Measurements from ENCODE around the gene GAL3ST1. TPM values are rescaled to one million over a fixed set of nuclear protein-coding genes. Genes with fewer than 3 reads are reported as not detected.

GAL3ST1 gene
- polyA plus RNA-seq, 1 donor (not counting 4 experiments of a cell fraction or from before 2014, with no cell fraction given), result not detected

DNA sequence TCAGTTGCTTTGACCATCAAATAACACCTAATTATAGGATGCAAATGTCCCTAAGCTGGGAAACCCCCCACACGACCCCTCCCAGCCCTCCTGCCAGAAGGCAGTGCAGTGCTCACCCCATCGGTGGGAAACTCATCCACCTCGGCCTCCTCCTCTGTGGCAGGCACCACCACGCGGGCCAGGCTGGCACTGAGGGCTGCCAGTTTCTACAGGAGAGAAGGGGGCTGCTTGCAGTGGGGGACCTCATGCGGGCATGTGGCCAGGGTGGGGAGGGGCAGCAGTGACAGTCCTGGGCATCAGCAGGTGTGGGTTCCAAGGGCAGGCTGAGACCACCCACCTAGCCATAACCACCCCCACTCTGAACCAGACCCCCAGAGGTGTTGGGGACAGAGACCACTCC is 6.4 kb upstream of the GAL3ST1 start:
- no peak overlapping the region for H3K27ac ChIP-seq (ENCODE audit: control insufficient read depth, insufficient read depth, low read length)
- TF ChIP-seq EZH2 (IDR thresholded peaks at IDR 0.05; ENCODE audit: low read length), result no peak
- TF ChIP-seq, protein P1, sequence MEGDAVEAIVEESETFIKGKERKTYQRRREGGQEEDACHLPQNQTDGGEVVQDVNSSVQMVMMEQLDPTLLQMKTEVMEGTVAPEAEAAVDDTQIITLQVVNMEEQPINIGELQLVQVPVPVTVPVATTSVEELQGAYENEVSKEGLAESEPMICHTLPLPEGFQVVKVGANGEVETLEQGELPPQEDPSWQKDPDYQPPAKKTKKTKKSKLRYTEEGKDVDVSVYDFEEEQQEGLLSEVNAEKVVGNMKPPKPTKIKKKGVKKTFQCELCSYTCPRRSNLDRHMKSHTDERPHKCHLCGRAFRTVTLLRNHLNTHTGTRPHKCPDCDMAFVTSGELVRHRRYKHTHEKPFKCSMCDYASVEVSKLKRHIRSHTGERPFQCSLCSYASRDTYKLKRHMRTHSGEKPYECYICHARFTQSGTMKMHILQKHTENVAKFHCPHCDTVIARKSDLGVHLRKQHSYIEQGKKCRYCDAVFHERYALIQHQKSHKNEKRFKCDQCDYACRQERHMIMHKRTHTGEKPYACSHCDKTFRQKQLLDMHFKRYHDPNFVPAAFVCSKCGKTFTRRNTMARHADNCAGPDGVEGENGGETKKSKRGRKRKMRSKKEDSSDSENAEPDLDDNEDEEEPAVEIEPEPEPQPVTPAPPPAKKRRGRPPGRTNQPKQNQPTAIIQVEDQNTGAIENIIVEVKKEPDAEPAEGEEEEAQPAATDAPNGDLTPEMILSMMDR (optimal IDR thresholded peaks at IDR 0.05 in 1 of 3, IDR thresholded peaks at IDR 0.05 in 1 of 3, conservative IDR thresholded peaks at IDR 0.05 in 1 of 3; ENCODE audit: extremely low read depth in 1 of 3, insufficient read depth in 2 of 3, low read length in 3 of 3), result no peak
- no peaks in the 10 kb centered on the region for H3K27me3 ChIP-seq (ENCODE audit: control insufficient read depth, extremely low read depth, insufficient read depth, low read length)
- peaks cover 2% of the 10 kb centered on the region for H4K20me1 ChIP-seq (ENCODE audit: control insufficient read depth, extremely low read depth, insufficient read depth, low read length)
- no peaks in the 10 kb centered on the region for H3K9me3 ChIP-seq (ENCODE audit: control insufficient read depth, low read depth, low read length)
- H3K9ac ChIP-seq (ENCODE audit: control insufficient read depth, extremely low read depth, insufficient read depth, low read length), result no peak overlapping the region
- no peak overlapping the region for H3K4me3 ChIP-seq (ENCODE audit: control insufficient read depth in 2 of 3, extremely low read depth in 1 of 3, insufficient read depth in 2 of 3, low read depth in 1 of 3, low read length in 3 of 3)
- FAIRE-seq (no peak), DNase-seq (ENCODE audit: low read depth, low spot score) (no peak)
- H3K4me2 ChIP-seq (ENCODE audit: control insufficient read depth, extremely low read depth, insufficient read depth, low read depth, low read length), result no peak overlapping the region
- no peaks in the 10 kb centered on the region for H3K79me2 ChIP-seq (ENCODE audit: control insufficient read depth, insufficient read depth, low read length)
- no peaks in the 10 kb centered on the region for H3K9me1 ChIP-seq (ENCODE audit: control insufficient read depth, extremely low read depth, insufficient read depth, low read length)
- peaks cover 68% of the 10 kb centered on the region in 2 experiments for H3K36me3 ChIP-seq (ENCODE audit: control insufficient read depth in 2 of 2, extremely low read depth in 1 of 2, insufficient read depth in 2 of 2, low read length in 2 of 2)
- no peak overlapping the region for H2AFZ ChIP-seq (ENCODE audit: control insufficient read depth, low read length)
- dilution Hi-C loops (cut with MboI; ENCODE audit: extremely low pct_ligation_motif_present, low sequenced_read_pairs), result no loop called here
- no peaks in the 10 kb centered on the region for H3K4me1 ChIP-seq (ENCODE audit: control insufficient read depth, extremely low read depth, insufficient read depth, low read length)

DNA sequence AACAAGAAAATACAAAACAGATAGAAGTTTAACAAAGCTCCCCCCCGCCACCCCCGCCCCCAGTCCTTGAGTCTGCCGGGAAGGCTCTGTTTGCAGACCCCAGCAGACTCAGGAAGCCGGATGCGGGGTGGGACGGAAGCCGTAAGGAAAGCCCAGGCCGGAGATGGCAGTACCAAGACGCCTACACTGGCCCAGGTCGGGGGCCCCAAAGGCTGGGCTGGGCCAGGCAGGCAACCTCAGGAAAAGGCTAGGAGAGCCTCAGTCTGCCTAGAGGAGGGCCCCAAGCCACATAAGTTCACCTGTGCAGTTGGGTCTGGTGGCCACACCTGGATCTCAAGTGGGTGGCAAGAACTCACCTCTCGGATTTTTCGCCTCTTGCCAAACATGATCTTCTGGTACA is 4.0 kb upstream of the GAL3ST1 start:
- H3K4me3 ChIP-seq (ENCODE audit: control insufficient read depth in 2 of 3, extremely low read depth in 1 of 3, insufficient read depth in 2 of 3, low read depth in 1 of 3, low read length in 3 of 3), result no peak overlapping the region
- no peak overlapping the region for H3K9ac ChIP-seq (ENCODE audit: control insufficient read depth, extremely low read depth, insufficient read depth, low read length)
- no peak for FAIRE-seq
- H3K27me3 ChIP-seq (ENCODE audit: control insufficient read depth, extremely low read depth, insufficient read depth, low read length), result no peaks in the 10 kb centered on the region
- DNase-seq (ENCODE audit: low read depth, low spot score), result no peak
- TF ChIP-seq, protein P1 (optimal IDR thresholded peaks at IDR 0.05 in 1 of 3, IDR thresholded peaks at IDR 0.05 in 1 of 3, conservative IDR thresholded peaks at IDR 0.05 in 1 of 3; ENCODE audit: extremely low read depth in 1 of 3, insufficient read depth in 2 of 3, low read length in 3 of 3), result no peak
- TF ChIP-seq EZH2 (IDR thresholded peaks at IDR 0.05; ENCODE audit: low read length), result no peak
- H3K9me1 ChIP-seq (ENCODE audit: control insufficient read depth, extremely low read depth, insufficient read depth, low read length), result no peaks in the 10 kb centered on the region
- H3K4me1 ChIP-seq (ENCODE audit: control insufficient read depth, extremely low read depth, insufficient read depth, low read length), result peaks cover 2% of the 10 kb centered on the region
- H4K20me1 ChIP-seq (ENCODE audit: control insufficient read depth, extremely low read depth, insufficient read depth, low read length), result peaks cover 2% of the 10 kb centered on the region
- H3K4me2 ChIP-seq (ENCODE audit: control insufficient read depth, extremely low read depth, insufficient read depth, low read depth, low read length), result no peak overlapping the region
- H3K36me3 ChIP-seq (ENCODE audit: control insufficient read depth in 2 of 2, extremely low read depth in 1 of 2, insufficient read depth in 2 of 2, low read length in 2 of 2), result peaks cover 51 to 56% of the 10 kb centered on the region in 2 experiments
- H3K79me2 ChIP-seq (ENCODE audit: control insufficient read depth, insufficient read depth, low read length), result no peaks in the 10 kb centered on the region
- no peak overlapping the region for H3K27ac ChIP-seq (ENCODE audit: control insufficient read depth, insufficient read depth, low read length)
- H3K9me3 ChIP-seq (ENCODE audit: control insufficient read depth, low read depth, low read length), result no peaks in the 10 kb centered on the region
- no peak overlapping the region for H2AFZ ChIP-seq (ENCODE audit: control insufficient read depth, low read length)
- dilution Hi-C loops (cut with MboI; ENCODE audit: extremely low pct_ligation_motif_present, low sequenced_read_pairs), result no loop called here

Data from keratinocyte (primary cell).